DLD1 (cell line): ENCODE results near the gene CHI3L2.

ENCODE experiments used
- in situ Hi-C: cut with HindIII; loops from 2 replicates; pipeline ENCODE4 v1.10.0; 2017; ENCODE audit warnings: low sequenced_read_pairs

CHI3L2 gene

DNA sequence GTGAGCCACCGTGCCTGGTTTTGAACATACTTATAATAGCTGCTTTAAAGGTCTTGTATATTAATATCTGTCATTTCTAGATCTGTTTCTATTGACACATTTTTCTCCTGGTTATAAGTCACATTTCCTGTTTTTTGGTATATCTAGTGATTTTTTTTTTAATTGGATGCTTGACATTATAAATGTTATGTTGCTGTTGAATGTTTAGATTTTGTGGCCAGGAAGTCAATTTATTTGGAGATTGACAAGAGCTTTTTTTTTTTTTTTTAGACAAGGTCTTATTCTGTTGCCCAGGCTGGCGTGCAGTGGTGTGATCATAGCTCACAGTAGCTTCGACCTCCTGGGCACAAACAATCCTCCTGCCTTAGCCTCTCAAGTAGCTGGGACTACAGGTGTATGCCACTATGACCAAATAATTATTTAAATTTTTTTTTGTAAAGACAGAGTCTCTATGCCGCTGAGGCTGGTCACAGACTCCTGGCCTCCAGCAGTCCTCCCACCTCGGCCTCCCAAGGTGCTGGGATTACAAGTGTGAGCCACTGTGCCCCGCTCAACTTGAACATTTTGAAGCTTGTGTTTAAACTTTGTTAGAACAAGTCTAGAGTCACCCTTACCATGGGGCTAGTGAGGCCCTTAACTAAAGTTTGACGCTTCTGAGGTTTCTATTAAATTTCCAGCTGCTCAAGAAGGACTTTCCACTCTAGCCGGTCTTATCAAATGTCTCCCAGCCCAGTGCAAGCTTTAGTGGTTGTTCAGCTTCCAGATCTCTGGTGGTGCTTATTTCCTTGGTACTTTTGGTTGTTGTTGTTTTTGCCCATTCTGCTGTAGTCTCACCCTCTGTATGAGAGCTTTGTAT, 8.6 kb upstream of the CHI3L2 start:
- in situ Hi-C loops: loop anchor here (25.0 kb wide), 1 partner anchor 193 kb away; no protein-coding TSS in a partner anchor

- in situ Hi-C loops: loop anchor here (25.0 kb wide), 1 partner anchor 193 kb away; no protein-coding TSS in a partner anchor
Measured at GRCh38 chr1:111219557-111220286, 7.8 kb upstream of the CHI3L2 start.

- in situ Hi-C loops: loop anchor here (25.0 kb wide), 1 partner anchor 192 kb away; no protein-coding TSS in a partner anchor
Measured at GRCh38 chr1:111220302-111220890, 7.1 kb upstream of the CHI3L2 start.

GRCh38 chr1:111221276-111221632, 6.3 kb upstream of the CHI3L2 start:
- in situ Hi-C loops: loop anchor here (25.0 kb wide), 1 partner anchor 191 kb away; no protein-coding TSS in a partner anchor

DNA sequence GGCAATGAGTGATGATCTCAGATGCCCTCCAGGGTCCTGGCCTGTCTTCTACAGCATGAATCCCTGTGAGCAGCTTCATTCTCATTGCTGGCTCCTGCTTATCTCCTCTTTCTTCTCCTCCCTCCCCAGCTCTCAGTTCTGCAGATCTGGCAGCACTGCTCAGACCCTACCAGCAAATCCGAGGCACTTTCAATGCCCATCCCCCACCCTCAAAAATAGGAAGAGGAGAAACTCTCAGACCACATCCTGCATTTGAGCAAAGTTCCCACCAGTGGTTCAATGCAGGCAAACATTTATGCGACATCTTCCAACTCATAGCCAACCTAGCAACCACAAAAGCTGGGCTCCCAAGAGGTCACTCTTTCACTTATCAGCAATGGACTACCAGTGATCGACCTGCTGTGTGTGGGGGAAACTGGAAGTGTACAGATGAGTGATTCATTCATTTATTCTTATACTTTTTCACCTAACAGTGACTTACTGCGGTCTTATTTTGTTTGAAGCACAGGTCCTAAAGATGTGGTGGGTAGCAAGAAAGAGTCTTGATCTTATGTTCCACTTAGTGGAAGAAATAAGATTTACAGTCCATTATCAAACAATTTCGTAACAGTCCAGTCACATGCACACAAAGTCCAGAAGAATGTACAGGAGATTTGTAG, 5.8 kb upstream of the CHI3L2 start:
- in situ Hi-C loops: loop anchor here (25.0 kb wide), 1 partner anchor 191 kb away; no protein-coding TSS in a partner anchor

DNA sequence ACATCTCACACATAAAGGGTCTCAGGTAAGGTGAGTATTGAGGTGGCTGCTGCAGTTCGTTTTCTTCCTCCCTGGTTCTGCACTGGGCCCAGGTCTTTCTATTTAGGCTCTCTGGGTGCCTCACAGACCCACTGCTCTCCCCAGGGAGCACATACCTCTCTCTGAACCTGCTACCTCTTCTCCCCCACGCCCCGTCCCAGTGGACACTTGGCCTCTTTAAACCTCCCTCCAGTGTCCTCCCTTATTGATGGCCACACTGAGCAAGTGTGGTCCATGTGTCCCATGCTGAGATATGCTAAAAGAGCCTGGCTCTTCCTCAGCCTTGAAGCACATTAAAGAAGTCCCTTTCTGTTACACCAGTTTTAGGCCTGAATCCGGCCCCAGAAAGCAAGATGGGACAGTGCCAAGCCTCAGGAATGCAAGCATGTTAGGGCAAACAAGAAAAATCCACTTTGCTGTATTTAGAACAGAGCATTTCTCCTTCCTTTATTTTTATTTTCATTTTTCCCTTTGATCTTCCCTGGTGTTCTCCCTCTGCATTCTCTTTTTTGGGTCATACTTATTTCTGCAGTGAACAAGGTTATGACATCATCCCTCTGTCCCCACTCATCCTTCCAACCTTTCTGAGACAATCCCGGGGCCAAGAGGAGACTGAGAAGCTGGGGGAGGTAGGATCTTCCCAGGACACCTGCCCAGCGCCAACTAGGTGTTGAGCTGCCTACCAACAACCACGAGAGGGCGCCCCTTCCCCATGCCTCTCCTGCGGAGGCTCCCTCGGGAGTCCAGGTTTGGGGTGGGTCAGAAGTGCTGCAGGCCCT, 5.0 kb upstream of the CHI3L2 start:
- in situ Hi-C loops: loop anchor here (25.0 kb wide), 1 partner anchor 190 kb away; no protein-coding TSS in a partner anchor

GRCh38 chr1:111223126-111223685, 4.3 kb upstream of the CHI3L2 start:
- in situ Hi-C loops: loop anchor here (25.0 kb wide), 1 partner anchor 189 kb away; no protein-coding TSS in a partner anchor

- in situ Hi-C loops: no loop called here
Measured at GRCh38 chr1:111225091-111225490, 2.4 kb upstream of the CHI3L2 start.

DNA sequence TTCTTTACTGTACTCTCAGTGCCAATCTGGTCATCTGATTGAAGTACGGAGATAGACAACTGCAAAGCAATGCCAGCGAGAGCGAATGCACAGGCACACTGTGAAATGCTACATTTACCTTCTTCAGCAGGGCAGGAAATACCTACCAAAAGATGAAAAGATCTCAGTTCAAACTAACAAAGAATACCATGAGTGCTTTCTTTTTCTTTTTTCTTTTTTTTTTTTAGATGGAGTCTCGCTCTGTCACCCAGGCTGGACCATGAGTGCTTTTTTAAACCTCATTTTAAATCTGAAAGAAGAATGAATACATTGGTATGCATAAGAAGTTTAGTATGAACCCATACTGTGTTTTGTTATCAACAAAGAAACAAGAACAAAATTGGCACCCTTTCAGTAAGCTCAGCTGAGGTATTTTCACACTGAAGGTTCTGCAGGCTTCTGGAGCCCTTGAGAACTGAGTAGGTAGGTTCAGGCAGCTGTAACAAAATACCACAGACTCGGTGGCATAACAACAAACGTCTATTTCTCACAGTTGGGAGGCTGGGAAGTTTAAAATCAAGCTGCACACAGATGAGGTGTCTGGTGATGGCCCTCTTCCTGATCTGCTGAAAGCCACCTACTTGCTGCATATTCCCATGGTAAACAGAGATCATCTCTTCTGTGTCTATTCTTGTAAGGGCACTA, 1.7 kb upstream of the CHI3L2 start:
- in situ Hi-C loops: no loop called here

DNA sequence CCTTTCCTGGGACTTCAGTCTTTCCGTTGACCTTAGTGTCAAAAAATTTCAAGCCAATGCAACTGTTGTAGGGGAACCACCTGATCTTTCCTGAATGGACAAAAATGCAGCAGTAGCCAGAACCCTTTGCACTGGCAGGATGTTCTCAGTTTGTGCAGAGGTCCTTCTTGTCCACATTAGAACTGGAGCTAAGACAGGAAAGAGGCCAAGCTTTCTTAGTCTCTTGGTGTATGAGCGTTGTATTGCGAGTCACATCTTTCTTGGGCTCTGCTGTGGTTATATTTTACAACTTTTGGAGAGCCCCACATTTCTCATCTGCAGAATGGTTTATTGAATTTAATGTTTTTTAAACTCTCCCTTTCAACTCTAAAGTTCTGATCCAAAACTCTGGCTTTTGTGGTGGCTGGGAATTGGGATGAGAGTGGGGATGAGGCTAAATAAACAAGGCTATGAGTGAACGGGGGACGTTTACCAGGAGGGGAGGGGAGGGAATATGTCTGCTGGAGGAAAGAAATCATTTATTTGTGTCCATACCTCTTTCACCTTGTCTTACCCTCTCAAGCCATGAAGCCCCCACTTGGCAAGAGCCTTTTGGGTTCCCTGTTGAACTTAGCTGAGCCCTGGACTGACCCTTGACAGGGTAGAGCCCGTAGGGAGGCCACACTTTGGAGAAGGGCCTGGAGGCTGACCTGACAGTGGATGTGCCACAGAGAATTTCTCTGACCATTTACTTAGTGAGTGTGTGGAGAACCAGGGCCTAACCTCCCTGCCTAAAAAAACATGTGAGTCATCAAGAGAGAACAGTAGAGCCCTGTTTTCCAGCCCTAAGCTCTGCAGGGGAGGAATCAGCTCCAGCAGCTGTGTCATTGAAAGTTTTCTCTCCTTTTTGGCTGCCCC, 586 bp downstream of the CHI3L2 start:
- in situ Hi-C loops: no loop called here

GRCh38 chr1:111228748-111229126, 1.2 kb downstream of the CHI3L2 start:
- in situ Hi-C loops: no loop called here

DNA sequence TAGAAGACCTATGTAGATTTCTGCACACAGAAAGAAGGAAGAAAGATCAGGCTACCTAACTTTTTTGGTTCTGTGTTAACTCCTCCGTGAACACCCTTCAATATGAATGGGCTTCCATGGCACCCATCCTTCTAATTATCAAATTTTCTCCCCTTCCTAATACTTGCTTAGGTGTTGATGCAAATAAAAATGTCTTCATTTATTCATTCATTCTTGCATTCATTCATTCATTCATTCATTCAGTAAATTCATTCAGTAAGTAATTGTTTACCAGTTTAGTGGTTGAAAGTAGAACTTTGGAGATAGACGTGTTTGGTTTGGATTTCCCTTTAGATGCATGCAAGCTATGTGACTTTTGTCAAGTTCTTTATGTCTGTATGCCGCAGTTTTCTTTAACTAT, 4.6 kb downstream of the CHI3L2 start:
- in situ Hi-C loops: no loop called here

DNA sequence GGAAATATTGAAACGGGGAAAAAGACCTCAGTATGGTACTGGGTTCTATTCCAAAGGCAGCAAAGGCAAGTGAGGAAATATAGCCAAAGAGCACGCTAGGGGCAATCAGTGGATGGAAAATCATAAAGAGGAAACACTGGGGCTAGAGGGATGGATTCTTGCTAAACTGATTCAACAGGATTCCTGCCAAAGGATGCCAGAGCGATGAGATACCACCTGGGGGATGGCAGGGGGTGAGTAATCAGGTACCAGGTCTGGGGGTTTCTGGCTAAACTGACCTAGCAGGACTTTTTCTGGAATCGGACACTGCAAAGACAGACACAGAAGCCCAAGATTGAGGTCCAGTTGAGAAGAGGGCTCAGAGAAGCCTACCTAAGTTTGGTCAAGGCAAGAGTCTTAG, 6.7 kb downstream of the CHI3L2 start:
- in situ Hi-C loops: no loop called here

DNA sequence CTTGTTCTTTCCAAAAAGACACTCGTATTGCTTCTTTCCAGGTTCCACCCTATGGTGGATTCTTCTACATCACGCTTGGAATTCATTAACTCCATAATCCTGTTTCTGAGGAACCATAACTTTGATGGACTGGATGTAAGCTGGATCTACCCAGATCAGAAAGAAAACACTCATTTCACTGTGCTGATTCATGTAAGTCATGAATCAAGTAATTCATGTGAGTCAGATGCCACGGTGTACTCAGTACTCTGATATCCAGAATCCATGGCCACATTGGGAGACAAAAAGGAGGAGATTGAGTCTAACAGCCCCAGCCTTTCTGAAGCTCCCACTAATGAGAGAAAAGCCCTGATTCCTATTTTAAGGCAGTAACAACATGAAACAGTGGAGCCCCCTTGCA, 7.4 kb downstream of the CHI3L2 start:
- in situ Hi-C loops: no loop called here

GRCh38 chr1:111236379-111236778, 8.9 kb downstream of the CHI3L2 start:
- in situ Hi-C loops: no loop called here

- in situ Hi-C loops: no loop called here
Measured at GRCh38 chr1:111236806-111237205, 9.3 kb downstream of the CHI3L2 start.

- in situ Hi-C loops: no loop called here
Measured at GRCh38 chr1:111238056-111238795, 10.7 kb downstream of the CHI3L2 start.
